ENCODE data around the gene SERGEF. TPM values are rescaled to one million over a fixed set of nuclear protein-coding genes. Genes with fewer than 3 reads are reported as not detected.

SERGEF gene
- total RNA-seq, 1 experiment from 2014 or later: 31.4 TPM

DNA sequence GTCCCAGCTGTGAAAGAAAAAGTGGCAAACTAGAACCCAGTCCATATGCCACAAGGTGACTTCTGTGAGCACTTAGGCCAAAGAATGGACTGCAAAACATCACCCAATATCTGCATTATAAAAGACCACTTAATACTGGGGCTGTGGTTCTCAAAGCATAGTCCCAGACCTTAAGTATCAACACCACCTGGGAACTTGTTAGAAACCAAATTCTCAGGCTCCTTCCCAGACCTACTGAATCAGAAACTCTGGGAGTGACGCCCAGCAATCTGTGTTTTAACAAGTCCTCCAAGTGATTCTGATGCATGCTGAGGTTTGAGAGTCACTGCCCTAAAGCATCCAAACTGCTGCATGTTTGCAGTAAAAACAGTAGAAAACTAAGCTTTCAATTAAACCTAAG, 81.3 kb downstream of the SERGEF start:
- TF ChIP-seq, protein P1, sequence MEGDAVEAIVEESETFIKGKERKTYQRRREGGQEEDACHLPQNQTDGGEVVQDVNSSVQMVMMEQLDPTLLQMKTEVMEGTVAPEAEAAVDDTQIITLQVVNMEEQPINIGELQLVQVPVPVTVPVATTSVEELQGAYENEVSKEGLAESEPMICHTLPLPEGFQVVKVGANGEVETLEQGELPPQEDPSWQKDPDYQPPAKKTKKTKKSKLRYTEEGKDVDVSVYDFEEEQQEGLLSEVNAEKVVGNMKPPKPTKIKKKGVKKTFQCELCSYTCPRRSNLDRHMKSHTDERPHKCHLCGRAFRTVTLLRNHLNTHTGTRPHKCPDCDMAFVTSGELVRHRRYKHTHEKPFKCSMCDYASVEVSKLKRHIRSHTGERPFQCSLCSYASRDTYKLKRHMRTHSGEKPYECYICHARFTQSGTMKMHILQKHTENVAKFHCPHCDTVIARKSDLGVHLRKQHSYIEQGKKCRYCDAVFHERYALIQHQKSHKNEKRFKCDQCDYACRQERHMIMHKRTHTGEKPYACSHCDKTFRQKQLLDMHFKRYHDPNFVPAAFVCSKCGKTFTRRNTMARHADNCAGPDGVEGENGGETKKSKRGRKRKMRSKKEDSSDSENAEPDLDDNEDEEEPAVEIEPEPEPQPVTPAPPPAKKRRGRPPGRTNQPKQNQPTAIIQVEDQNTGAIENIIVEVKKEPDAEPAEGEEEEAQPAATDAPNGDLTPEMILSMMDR (conservative IDR thresholded peaks at IDR 0.05): no peak
- H3K23me2 ChIP-seq (ENCODE audit: insufficient read length, low read depth, low read length, poor library complexity, severe bottlenecking): no peaks in the 10 kb centered on the region
- no peak overlapping the region for H3K23ac ChIP-seq (ENCODE audit: insufficient read length, low read depth, low read length)
- no CpG with 5 or more reads among the region's 1 CpG for WGBS (ENCODE audit: extremely low coverage, insufficient read length, low lambda C conversion rate)
- DNase-seq: peak; percentile 39
- H3K4ac ChIP-seq (ENCODE audit: low read depth, low read length): no peak overlapping the region
- peak overlapping the region; percentile 46 for H3K27ac ChIP-seq (ENCODE audit: insufficient read length, low read depth, low read length)
- Mint-ChIP-seq H3K27me3 (ENCODE audit: low read depth) (no peaks in the 10 kb centered on the region), H3K4me1 (peaks cover 13 to 16% of the 10 kb centered on the region in 2 experiments), H3K4me3 (no peak overlapping the region), H3K36me3 (ENCODE audit: insufficient read depth in 1 of 3, low read depth in 3 of 3) (peaks cover 2 to 4% (median 2%) of the 10 kb centered on the region in 3 experiments; a peak in 4 of 7 replicates), H3K9me3 (peaks cover 2 to 3% of the 10 kb centered on the region in 2 experiments; a peak in 1 of 5 replicates), H3K27ac (peak overlapping the region in 2 of 3 experiments; percentile 94; a peak in 4 of 7 replicates)
- no peak overlapping the region for H2BK15ac ChIP-seq (ENCODE audit: low read depth, low read length)
- no peak overlapping the region for H3K4me2 ChIP-seq (ENCODE audit: insufficient read depth, insufficient read length, low read length)
- no peaks in the 10 kb centered on the region for H3K79me1 ChIP-seq (ENCODE audit: insufficient read depth, low read depth, low read length, poor library complexity, severe bottlenecking)
- no peak overlapping the region for H3K14ac ChIP-seq (ENCODE audit: insufficient read depth, low read length)
- H4K91ac ChIP-seq (ENCODE audit: insufficient read length, low read depth, low read length): no peak overlapping the region
- H2AK5ac ChIP-seq (ENCODE audit: insufficient read length, low read length): no peak overlapping the region
- no peak overlapping the region for H2BK120ac ChIP-seq (ENCODE audit: low read depth, low read length, poor library complexity, severe bottlenecking)
- no peak overlapping the region for H2AFZ ChIP-seq (ENCODE audit: low read length)
- no peaks in the 10 kb centered on the region for H3K27me3 ChIP-seq (ENCODE audit: insufficient read depth, low read length)
- no peak overlapping the region for H3K56ac ChIP-seq (ENCODE audit: insufficient read length, low read depth, low read length)
- H3K9ac ChIP-seq (ENCODE audit: extremely low read depth, insufficient read length, low read length): no peak overlapping the region
- no peaks in the 10 kb centered on the region for H4K20me1 ChIP-seq (ENCODE audit: control insufficient read depth, insufficient read depth, insufficient read length)
- H2BK12ac ChIP-seq (ENCODE audit: insufficient read length, low read depth, low read length): no peak overlapping the region
- H3T11ph ChIP-seq (ENCODE audit: low read length): no peak overlapping the region
- no peaks in the 10 kb centered on the region for H3K9me3 ChIP-seq (ENCODE audit: control insufficient read depth, low read depth, low read length)
- no peaks in the 10 kb centered on the region for H3K79me2 ChIP-seq (ENCODE audit: insufficient read depth, low read length)
- no peak overlapping the region for H3K18ac ChIP-seq (ENCODE audit: insufficient read length, low read depth, low read length)
- H4K8ac ChIP-seq (replicated peaks; ENCODE audit: insufficient read length, low read depth, low read length): no peak overlapping the region
- 0 out of 2 replicates have a peak, but pooled peaks cover 2% of the 10 kb centered on the region for H3K4me1 ChIP-seq (ENCODE audit: insufficient read depth, low read length)
- no peak overlapping the region for H2BK20ac ChIP-seq (ENCODE audit: low read depth, low read length, poor library complexity, severe bottlenecking)
- no peak overlapping the region for H2BK5ac ChIP-seq (ENCODE audit: insufficient read length, low read length)
- no peak overlapping the region for H4K5ac ChIP-seq (ENCODE audit: insufficient read length, low read depth, low read length)
